Sigmoid colon (tissue), 7 donors: ENCODE results near the gene UBAC1. TPM values are rescaled to one million over a fixed set of nuclear protein-coding genes. Genes with fewer than 3 reads are reported as not detected.

Source experiments
- DNase-seq: peaks from one replicate; pipeline ENCODE4 v3.0.0-alpha.2; 2019
- H3K27ac ChIP-seq, 4 donors: fragments of 200-600 bp; sonication (generic); one replicate each; pipeline ENCODE4 v1.5.1; 2016 to 2019; ENCODE audit warnings: mild to moderate bottlenecking in 1 of 4
- H3K27me3 ChIP-seq, 3 donors: fragments of 200-600 bp; sonication (generic); one replicate each; pipeline ENCODE4 v1.5.1; 2019; ENCODE audit warnings: mild to moderate bottlenecking in 1 of 3
- H3K36me3 ChIP-seq, 4 donors: fragments of 200-600 bp; sonication (generic); one replicate each; pipeline ENCODE4 v1.5.1; 2016 to 2019
- H3K4me1 ChIP-seq, 4 donors: fragments of 200-600 bp; sonication (generic); one replicate each; pipeline ENCODE4 v1.5.1; 2017 to 2019
- H3K4me3 ChIP-seq, 4 donors: fragments of 200-600 bp; sonication (generic); one replicate each; pipeline ENCODE4 v1.5.1; 2017 to 2019; ENCODE audit warnings: mild to moderate bottlenecking in 2 of 4, moderate library complexity in 1 of 4
- H3K9me3 ChIP-seq, 4 donors: fragments of 200-600 bp in 3 of 4; sonication (generic) in 3 of 4; one replicate each; pipeline versions ENCODE4 v1.5.1 to v1.6.1; 2013 to 2019
- CTCF ChIP-seq, 4 experiments: fragments of 450-650 bp in 3 of 4; fragments of 200-600 bp in 1 of 4; IDR thresholded peaks; one replicate each; pipeline ENCODE4 v1.5.1; 2016 to 2019; ENCODE audit warnings: antibody characterized with exemption in 4 of 4, mild to moderate bottlenecking in 3 of 4, moderate library complexity in 2 of 4
- EP300 ChIP-seq, 4 donors: sonication (generic); formaldehyde crosslinking; IDR thresholded peaks; one replicate each; pipeline ENCODE4 v1.6.1; 2017; ENCODE audit warnings: antibody characterized with exemption in 4 of 4
- POLR2A ChIP-seq, 2 donors: fragments of 450-650 bp; IDR thresholded peaks; one replicate each; pipeline ENCODE4 v1.6.1; 2016; ENCODE audit warnings: antibody characterized with exemption in 2 of 2, mild to moderate bottlenecking in 2 of 2, moderate library complexity in 2 of 2
- POLR2AphosphoS5 ChIP-seq, 4 donors: sonication (generic); formaldehyde crosslinking; IDR thresholded peaks; one replicate each; pipeline ENCODE4 v1.6.1; 2017; ENCODE audit warnings: antibody characterized with exemption in 4 of 4
- WGBS, 2 donors: extraction: QIAGEN DNeasy Blood & Tissue Kit; methylation state at CpG; one replicate each; pipeline ENCODE4 v1.1.7; 2013; 5-methylcytosine and 5-hydroxymethylcytosine counted together
- intact Hi-C: fragments of 100-400 bp; cut with DNase I; formaldehyde crosslinking; loops from one replicate; pipeline ENCODE4 v1.15.1; 2023
- polyA plus RNA-seq, 3 donors: library from polyadenylated mRNA; stranded (reverse); fragments of 200-250 nt; gene quantifications; one replicate each; pipeline ENCODE4 v1.2.3, GENCODE V29; 2013
- total RNA-seq, 4 donors: library from RNA; depleted of rRNA; stranded (reverse); fragments of >200 nt; gene quantifications; one replicate each; pipeline ENCODE4 v1.1.0, GENCODE V29; 2016
- donor health status: healthy with polysubstance abuse.
- donor health status: Bipolar disorder and iron deficiency.
- donor health status: healthy.

UBAC1 gene
- total and polyA plus RNA-seq, 7 donors, result 57.4 to 80.9 (median 69.4) TPM

GRCh38 chr9:135888126-135888765 lies 72.9 kb downstream of the UBAC1 start:
- DNase-seq, result no peak
- no peaks in the 10 kb centered on the region for H3K27me3 ChIP-seq
- 85 to 88% methylated on average over 22 of the region's 22 CpGs for WGBS, 2 donors
- H3K9me3 ChIP-seq, result no peaks in the 10 kb centered on the region
- H3K4me1 ChIP-seq, result peaks cover 0 to 81% (median 70%) of the 10 kb centered on the region in 4 donors
- no peak overlapping the region for H3K27ac ChIP-seq
- intact Hi-C loops, result no loop called here
- H3K36me3 ChIP-seq, result no peaks in the 10 kb centered on the region
- TF ChIP-seq CTCF (IDR thresholded peaks at IDR 0.05) (no peak), POLR2AphosphoS5 (IDR thresholded peaks at IDR 0.05) (no peak), POLR2A (IDR thresholded peaks at IDR 0.05) (no peak), EP300 (IDR thresholded peaks at IDR 0.05) (no peak)
- no peak overlapping the region for H3K4me3 ChIP-seq

- H3K4me1 ChIP-seq, result peaks cover 0 to 81% (median 71%) of the 10 kb centered on the region in 4 donors
- TF ChIP-seq CTCF (IDR thresholded peaks at IDR 0.05) (no peak), POLR2AphosphoS5 (IDR thresholded peaks at IDR 0.05) (no peak), EP300 (IDR thresholded peaks at IDR 0.05) (no peak), POLR2A (IDR thresholded peaks at IDR 0.05) (no peak)
These were observed 73.6 kb downstream of the UBAC1 start for GRCh38 chr9:135887585-135888050.

GRCh38 chr9:135887021-135887507 lies 74.1 kb downstream of the UBAC1 start:
- TF ChIP-seq POLR2AphosphoS5 (IDR thresholded peaks at IDR 0.05) (no peak), POLR2A (IDR thresholded peaks at IDR 0.05) (no peak), EP300 (IDR thresholded peaks at IDR 0.05) (no peak), CTCF (IDR thresholded peaks at IDR 0.05) (no peak)
- intact Hi-C loops, result no loop called here
- peaks cover 0 to 81% (median 71%) of the 10 kb centered on the region in 4 donors for H3K4me1 ChIP-seq
- no peak overlapping the region for H3K4me3 ChIP-seq
- WGBS, 2 donors, result 58 to 82% methylated on average over 18 of the region's 18 CpGs
- no peak for DNase-seq
- H3K27me3 ChIP-seq, result no peaks in the 10 kb centered on the region
- H3K9me3 ChIP-seq, result no peaks in the 10 kb centered on the region
- H3K27ac ChIP-seq, result no peak overlapping the region
- H3K36me3 ChIP-seq, result peaks cover 0 to 2% (median 0%) of the 10 kb centered on the region in 4 donors

More at GRCh38 chr9:135887585-135888050, 73.6 kb downstream of the UBAC1 start:
- intact Hi-C loops, result no loop called here
- Histone ChIP-seq H3K9me3 (no peaks in the 10 kb centered on the region), H3K36me3 (no peaks in the 10 kb centered on the region), H3K4me3 (no peak overlapping the region), H3K27me3 (no peaks in the 10 kb centered on the region), H3K27ac (no peak overlapping the region)
- no peak for DNase-seq
- 41 to 82% methylated on average over 12 of the region's 12 CpGs for WGBS, 2 donors

GRCh38 chr9:135886147-135886981 lies 74.8 kb downstream of the UBAC1 start:
- peaks cover 0 to 9% (median 0%) of the 10 kb centered on the region in 4 donors for H3K36me3 ChIP-seq
- no peak for TF ChIP-seq EP300 (IDR thresholded peaks at IDR 0.05)
- TF ChIP-seq POLR2A (IDR thresholded peaks at IDR 0.05), result no peak
- no peak for TF ChIP-seq POLR2AphosphoS5 (IDR thresholded peaks at IDR 0.05)
- no peak for TF ChIP-seq CTCF (IDR thresholded peaks at IDR 0.05)
- no peaks in the 10 kb centered on the region for H3K27me3 ChIP-seq
- no peaks in the 10 kb centered on the region for H3K9me3 ChIP-seq
- H3K27ac ChIP-seq, result no peak overlapping the region
- intact Hi-C loops, result no loop called here
- 91 to 93% methylated on average over 21 of the region's 21 CpGs for WGBS, 2 donors
- H3K4me1 ChIP-seq, result peaks cover 0 to 78% (median 68%) of the 10 kb centered on the region in 4 donors
- DNase-seq, result no peak
- no peak overlapping the region for H3K4me3 ChIP-seq
